ENCODE data around the gene GHR. TPM values are rescaled to one million over a fixed set of nuclear protein-coding genes. Genes with fewer than 3 reads are reported as not detected.

The GHR gene
- total RNA-seq, 2 experiments from 2014 or later = not detected

- Mint-ChIP-seq H3K27me3 (peaks cover 9% of the 10 kb centered on the region), H3K9me3 (no peaks in the 10 kb centered on the region), H3K36me3 (ENCODE audit: low read depth) (no peaks in the 10 kb centered on the region), H3K4me3 (no peak overlapping the region), H3K4me1 (ENCODE audit: low read depth) (no peaks in the 10 kb centered on the region), H3K27ac (no peak overlapping the region)
- no peak for ATAC-seq
- ChIA-PET POLR2A (no interaction called here), CTCF (interaction anchor here (1.3 to 1.4 kb wide), 2 partner anchors 18 to 203 kb away, joined by 3 to 4 read pairs; no protein-coding TSS in a partner anchor)
- intact Hi-C loops (cut with micrococcal nuclease) = no loop called here
- no peak for DNase-seq
- TF ChIP-seq, protein P1, sequence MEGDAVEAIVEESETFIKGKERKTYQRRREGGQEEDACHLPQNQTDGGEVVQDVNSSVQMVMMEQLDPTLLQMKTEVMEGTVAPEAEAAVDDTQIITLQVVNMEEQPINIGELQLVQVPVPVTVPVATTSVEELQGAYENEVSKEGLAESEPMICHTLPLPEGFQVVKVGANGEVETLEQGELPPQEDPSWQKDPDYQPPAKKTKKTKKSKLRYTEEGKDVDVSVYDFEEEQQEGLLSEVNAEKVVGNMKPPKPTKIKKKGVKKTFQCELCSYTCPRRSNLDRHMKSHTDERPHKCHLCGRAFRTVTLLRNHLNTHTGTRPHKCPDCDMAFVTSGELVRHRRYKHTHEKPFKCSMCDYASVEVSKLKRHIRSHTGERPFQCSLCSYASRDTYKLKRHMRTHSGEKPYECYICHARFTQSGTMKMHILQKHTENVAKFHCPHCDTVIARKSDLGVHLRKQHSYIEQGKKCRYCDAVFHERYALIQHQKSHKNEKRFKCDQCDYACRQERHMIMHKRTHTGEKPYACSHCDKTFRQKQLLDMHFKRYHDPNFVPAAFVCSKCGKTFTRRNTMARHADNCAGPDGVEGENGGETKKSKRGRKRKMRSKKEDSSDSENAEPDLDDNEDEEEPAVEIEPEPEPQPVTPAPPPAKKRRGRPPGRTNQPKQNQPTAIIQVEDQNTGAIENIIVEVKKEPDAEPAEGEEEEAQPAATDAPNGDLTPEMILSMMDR (IDR thresholded peaks at IDR 0.05) = no peak
Observed at GRCh38 chr5:42564689-42565356, 141.6 kb downstream of the GHR start.

DNA sequence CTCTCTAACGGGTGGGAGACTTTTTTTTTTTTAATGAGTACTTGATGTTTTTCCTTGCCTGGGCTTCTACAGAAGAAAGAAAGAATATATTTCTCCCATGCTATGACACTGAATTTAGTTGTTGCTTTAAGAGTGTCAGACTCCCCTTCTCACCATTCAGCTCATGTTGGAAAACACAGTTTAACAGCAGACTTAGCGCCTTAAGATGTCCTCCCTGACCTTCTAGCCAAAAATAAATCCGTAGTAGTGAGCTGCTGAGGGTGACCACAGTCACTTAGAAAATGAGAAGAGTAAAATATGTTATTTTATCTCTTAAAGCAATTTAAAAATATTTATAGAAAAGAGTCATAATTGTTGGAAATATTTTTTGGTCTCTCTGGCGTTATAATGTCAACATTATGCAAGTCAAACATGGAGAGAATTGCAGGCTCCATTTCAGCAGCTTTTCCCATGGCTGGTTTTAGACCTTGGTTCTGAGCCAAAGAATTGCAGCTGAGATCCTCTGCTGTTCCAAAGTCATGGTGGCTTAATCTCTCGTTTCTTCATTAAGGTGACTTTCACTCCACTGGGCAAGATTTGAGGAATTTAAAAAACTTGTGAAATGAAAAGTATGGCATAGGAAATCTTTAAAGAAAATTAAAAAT is 143.5 kb downstream of the GHR start:
- H3K4me3 Mint-ChIP-seq = no peak overlapping the region
- intact Hi-C loops (cut with micrococcal nuclease) = no loop called here
- TF ChIP-seq, protein P1 (IDR thresholded peaks at IDR 0.05) = no peak
- ATAC-seq = no peak
- POLR2A ChIA-PET = no interaction called here
- CTCF ChIA-PET = no interaction called here
- no peaks in the 10 kb centered on the region for H3K9me3 Mint-ChIP-seq
- peaks cover 5% of the 10 kb centered on the region for H3K27me3 Mint-ChIP-seq
- no peak for DNase-seq
- no peaks in the 10 kb centered on the region for H3K36me3 Mint-ChIP-seq (ENCODE audit: low read depth)
- H3K27ac Mint-ChIP-seq = no peak overlapping the region
- no peaks in the 10 kb centered on the region for H3K4me1 Mint-ChIP-seq (ENCODE audit: low read depth)

- Mint-ChIP-seq H3K9me3 (no peaks in the 10 kb centered on the region), H3K36me3 (ENCODE audit: low read depth) (no peaks in the 10 kb centered on the region), H3K4me1 (ENCODE audit: low read depth) (no peaks in the 10 kb centered on the region), H3K4me3 (no peak overlapping the region), H3K27ac (no peak overlapping the region), H3K27me3 (peaks cover 11% of the 10 kb centered on the region)
- ATAC-seq = no peak
- ChIA-PET CTCF (no interaction called here), POLR2A (no interaction called here)
- intact Hi-C loops (cut with micrococcal nuclease) = no loop called here
- DNase-seq = no peak
- TF ChIP-seq, protein P1 (IDR thresholded peaks at IDR 0.05) = no peak
Observed at GRCh38 chr5:42569325-42569724, 146.1 kb downstream of the GHR start.

DNA sequence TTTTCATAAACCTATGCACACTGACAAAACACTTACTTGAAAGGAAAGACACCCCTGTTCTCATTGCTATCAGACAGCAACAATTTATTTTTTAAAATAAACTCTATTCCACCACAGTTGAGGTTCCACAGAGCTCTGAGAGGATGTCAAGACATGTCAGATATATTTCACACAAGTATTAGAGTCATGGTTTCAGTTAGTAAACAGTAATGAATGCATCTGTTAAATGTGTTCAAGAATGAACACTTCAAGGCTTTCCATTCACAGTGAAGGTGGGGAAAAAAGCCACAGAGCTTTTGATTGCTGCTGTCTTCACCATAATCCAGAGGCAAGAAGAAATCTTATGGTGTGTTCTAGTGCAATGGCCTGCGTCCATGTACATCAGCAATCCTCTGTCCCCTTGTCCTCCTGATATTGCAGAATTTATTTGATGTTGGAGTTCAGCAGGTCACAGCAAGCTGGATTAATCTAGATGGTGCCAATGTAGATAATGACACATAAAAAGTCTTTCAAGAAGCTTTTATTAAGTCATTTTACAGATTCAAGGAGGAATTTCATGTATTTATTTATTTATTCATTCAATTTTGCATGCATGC is 146.8 kb downstream of the GHR start:
- no peak for ATAC-seq
- Mint-ChIP-seq H3K27ac (no peak overlapping the region), H3K4me1 (ENCODE audit: low read depth) (no peaks in the 10 kb centered on the region), H3K27me3 (peaks cover 12% of the 10 kb centered on the region), H3K36me3 (ENCODE audit: low read depth) (no peaks in the 10 kb centered on the region), H3K9me3 (no peaks in the 10 kb centered on the region), H3K4me3 (no peak overlapping the region)
- ChIA-PET CTCF (interaction anchor here (1.9 kb wide), 1 partner anchor 13 kb away, joined by 13 read pairs; no protein-coding TSS in a partner anchor), POLR2A (no interaction called here)
- TF ChIP-seq, protein P1 (IDR thresholded peaks at IDR 0.05) = no peak
- DNase-seq = no peak
- intact Hi-C loops (cut with micrococcal nuclease) = no loop called here

Measured in activated CD8-positive, alpha-beta T cell treated with anti-CD3 and anti-CD28 coated beads for 36 hours (primary cell).